Peyer's patch (tissue), 4 donors: ENCODE data around the gene ATP5PD. TPM values are rescaled to one million over a fixed set of nuclear protein-coding genes. Genes with fewer than 3 reads are reported as not detected.

Experiments used
- DNase-seq, 3 donors: peaks; one replicate each; pipeline ENCODE4 v3.0.0-alpha.2; 2017 to 2019
- H3K27ac ChIP-seq, 4 donors: fragments of 200-600 bp; sonication (generic); one replicate each; pipeline ENCODE4 v1.5.1; 2016 to 2019
- H3K27me3 ChIP-seq, 2 donors: fragments of 200-600 bp; sonication (generic); one replicate each; pipeline ENCODE4 v1.5.1; 2019
- H3K36me3 ChIP-seq, 3 donors: fragments of 200-600 bp; sonication (generic); one replicate each; pipeline ENCODE4 v1.5.1; 2016 to 2019
- H3K4me1 ChIP-seq, 4 donors: fragments of 200-600 bp; sonication (generic); one replicate each; pipeline ENCODE4 v1.5.1; 2016 to 2019
- H3K4me3 ChIP-seq, 4 donors: fragments of 200-600 bp; sonication (generic); 1 replicate in 3 of 4; 2 replicates in 1 of 4; pipeline ENCODE4 v1.5.1; 2016 to 2019; ENCODE audit warnings: mild to moderate bottlenecking in 1 of 4
- H3K9me3 ChIP-seq, 4 donors: fragments of 200-600 bp; sonication (generic); one replicate each; pipeline ENCODE4 v1.5.1; 2016 to 2019; ENCODE audit warnings: mild to moderate bottlenecking in 1 of 4
- POLR2A ChIP-seq, 2 donors: fragments of 450-650 bp; IDR thresholded peaks; one replicate each; pipeline ENCODE4 v1.5.1; 2017; ENCODE audit warnings: antibody characterized with exemption in 2 of 2, mild to moderate bottlenecking in 2 of 2, moderate library complexity in 2 of 2
- total RNA-seq, 4 donors: library from RNA; depleted of rRNA; stranded (reverse); fragments of >200 nt; gene quantifications; one replicate each; pipeline ENCODE4 v1.1.0, GENCODE V29; 2016
- TF ChIP-seq, protein P1 (sequence below), 6 experiments: fragments of 450-650 bp in 4 of 6; fragments of 200-600 bp in 2 of 6; sonication (generic) in 1 of 6; IDR thresholded peaks; one replicate each; pipeline ENCODE4 v1.5.1; 2017 to 2019; ENCODE audit warnings: antibody characterized with exemption in 6 of 6, mild to moderate bottlenecking in 3 of 6, moderate library complexity in 1 of 6

ATP5PD gene
- total RNA-seq, 4 donors from 2014 or later, result 202 to 302 (median 247) TPM

DNA sequence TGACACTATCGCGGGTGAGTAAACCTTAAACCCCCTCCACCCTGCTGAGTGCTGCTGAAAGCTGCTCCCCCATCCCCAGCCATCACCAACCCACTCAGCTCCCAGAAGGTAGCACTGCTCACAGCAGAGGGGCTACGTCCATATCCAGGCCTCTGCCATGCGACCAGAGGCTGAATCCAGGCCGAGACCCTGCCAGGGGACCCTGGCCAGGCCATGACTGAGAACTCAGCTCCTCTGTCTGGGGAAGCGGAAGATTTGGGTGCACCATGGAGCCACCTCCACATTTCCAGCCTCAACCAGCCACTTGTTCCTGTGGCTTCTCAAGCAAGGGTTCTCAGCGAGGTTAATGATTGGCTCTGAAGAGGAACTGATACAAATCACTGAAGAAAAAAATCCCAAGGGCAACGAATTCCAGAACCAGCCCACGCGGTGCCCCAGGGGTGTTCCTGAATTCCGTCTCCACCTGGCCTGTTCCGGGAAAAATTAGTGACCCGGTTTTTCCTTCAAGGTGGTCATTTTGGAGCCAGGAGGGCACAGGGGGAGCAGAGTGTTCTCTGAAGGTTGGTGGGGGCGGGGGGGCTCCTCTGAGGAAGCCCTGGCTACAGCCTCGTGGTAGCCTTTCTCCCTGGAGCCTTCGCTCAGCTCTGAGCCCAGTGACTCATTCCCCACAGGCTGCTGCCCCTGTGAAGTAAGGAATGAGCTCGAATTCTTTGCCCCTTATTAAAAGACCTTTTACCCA lies 31.7 kb upstream of the ATP5PD start:
- Histone ChIP-seq H3K9me3 (no peaks in the 10 kb centered on the region), H3K4me3 (peak overlapping the region in 1 of 4 donors; percentile 50)
- DNase-seq, result no peak

DNA sequence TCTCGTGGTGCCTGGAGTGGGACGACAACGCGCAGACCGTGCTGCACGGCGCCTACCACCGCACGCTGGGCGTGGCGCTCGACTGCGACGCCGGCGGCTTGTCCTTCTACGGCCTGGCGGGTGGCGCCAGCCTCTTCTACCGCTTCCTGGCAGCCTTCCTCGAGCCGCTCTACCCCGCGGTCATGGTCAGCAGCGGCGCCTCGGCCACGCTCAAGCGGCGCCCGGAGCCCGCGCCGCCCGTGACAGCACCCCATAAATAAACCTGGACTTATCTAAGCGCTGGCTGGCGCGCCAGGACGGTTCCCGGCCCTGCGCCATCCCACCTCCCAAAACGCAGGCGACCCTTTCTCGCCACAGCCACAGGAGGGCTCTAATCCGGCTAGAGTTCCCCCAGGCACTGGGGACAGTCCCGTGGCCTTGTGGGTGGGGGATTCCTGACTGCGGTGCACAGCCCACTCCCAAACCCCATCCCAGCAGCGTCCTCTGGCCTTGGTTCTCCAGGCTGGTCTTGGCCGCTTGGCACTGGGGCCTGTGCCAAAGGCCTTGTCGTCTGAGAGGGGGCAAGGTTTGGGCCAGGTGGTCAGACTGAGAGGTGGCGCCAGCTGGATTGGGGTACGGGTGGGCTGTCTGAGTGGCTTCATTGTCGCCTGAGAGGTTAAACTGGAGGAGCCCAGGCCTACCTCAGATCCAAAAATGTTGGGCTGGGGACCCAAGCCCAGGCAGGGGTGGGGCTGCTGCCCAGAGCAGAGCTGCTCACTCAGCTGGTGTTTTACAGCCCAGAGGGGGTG lies 30.9 kb upstream of the ATP5PD start:
- peak; percentile 54 to 84 (median 81) for DNase-seq
- Histone ChIP-seq H3K9me3 (no peaks in the 10 kb centered on the region), H3K36me3 (no peaks in the 10 kb centered on the region), H3K27ac (peak overlapping the region; percentile 67 to 83 (median 75)), H3K27me3 (no peaks in the 10 kb centered on the region), H3K4me1 (peaks cover 0 to 36% (median 26%) of the 10 kb centered on the region in 4 donors), H3K4me3 (peak overlapping the region; percentile 26 to 55 (median 50))
- no peak for TF ChIP-seq POLR2A (IDR thresholded peaks at IDR 0.05)
- TF ChIP-seq, protein P1, sequence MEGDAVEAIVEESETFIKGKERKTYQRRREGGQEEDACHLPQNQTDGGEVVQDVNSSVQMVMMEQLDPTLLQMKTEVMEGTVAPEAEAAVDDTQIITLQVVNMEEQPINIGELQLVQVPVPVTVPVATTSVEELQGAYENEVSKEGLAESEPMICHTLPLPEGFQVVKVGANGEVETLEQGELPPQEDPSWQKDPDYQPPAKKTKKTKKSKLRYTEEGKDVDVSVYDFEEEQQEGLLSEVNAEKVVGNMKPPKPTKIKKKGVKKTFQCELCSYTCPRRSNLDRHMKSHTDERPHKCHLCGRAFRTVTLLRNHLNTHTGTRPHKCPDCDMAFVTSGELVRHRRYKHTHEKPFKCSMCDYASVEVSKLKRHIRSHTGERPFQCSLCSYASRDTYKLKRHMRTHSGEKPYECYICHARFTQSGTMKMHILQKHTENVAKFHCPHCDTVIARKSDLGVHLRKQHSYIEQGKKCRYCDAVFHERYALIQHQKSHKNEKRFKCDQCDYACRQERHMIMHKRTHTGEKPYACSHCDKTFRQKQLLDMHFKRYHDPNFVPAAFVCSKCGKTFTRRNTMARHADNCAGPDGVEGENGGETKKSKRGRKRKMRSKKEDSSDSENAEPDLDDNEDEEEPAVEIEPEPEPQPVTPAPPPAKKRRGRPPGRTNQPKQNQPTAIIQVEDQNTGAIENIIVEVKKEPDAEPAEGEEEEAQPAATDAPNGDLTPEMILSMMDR (IDR thresholded peaks at IDR 0.05), result peak in 2 of 6 experiments; percentile 2 to 4

More for the DNA sequence above, 31.7 kb upstream of the ATP5PD start:
- peaks cover 0 to 36% (median 26%) of the 10 kb centered on the region in 4 donors for H3K4me1 ChIP-seq
- no peaks in the 10 kb centered on the region for H3K27me3 ChIP-seq
- TF ChIP-seq POLR2A (IDR thresholded peaks at IDR 0.05), result no peak
- TF ChIP-seq, protein P1 (IDR thresholded peaks at IDR 0.05), result no peak
- H3K27ac ChIP-seq, result peak overlapping the region; percentile 67 to 83 (median 75)
- H3K36me3 ChIP-seq, result no peaks in the 10 kb centered on the region

DNA sequence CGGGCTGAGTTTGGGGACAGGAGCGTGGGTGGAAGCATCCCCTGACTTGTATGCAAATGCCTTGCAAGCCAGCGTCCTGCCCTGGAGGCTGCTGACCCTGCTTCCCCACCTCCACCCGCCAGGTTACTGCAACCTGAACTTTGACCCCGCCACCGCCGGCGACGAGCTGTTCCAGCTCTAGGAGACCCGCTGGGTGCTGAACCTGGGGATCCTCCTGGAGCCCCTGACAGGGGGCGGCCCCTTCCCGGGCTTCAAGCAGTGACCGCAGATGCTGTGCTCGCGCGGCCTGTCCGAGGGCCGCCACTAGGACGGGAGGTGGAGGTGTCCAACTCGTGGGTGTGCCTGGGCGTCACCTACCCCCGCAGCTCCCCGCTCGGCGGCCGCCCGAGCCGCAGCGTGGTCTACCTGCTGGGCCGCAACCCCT lies 30.3 kb upstream of the ATP5PD start:
- Histone ChIP-seq H3K4me3 (peak overlapping the region; percentile 26 to 55 (median 50)), H3K36me3 (no peaks in the 10 kb centered on the region), H3K27me3 (no peaks in the 10 kb centered on the region), H3K27ac (peak overlapping the region; percentile 67 to 83 (median 75)), H3K9me3 (no peaks in the 10 kb centered on the region), H3K4me1 (peaks cover 0 to 36% (median 26%) of the 10 kb centered on the region in 4 donors)
- TF ChIP-seq POLR2A (IDR thresholded peaks at IDR 0.05), result peak in 1 of 2 donors; percentile 35
- TF ChIP-seq, protein P1 (IDR thresholded peaks at IDR 0.05), result peak in 3 of 6 experiments; percentile 35 to 37 (median 37)
- DNase-seq, result peak; percentile 53 to 86 (median 83)

DNA sequence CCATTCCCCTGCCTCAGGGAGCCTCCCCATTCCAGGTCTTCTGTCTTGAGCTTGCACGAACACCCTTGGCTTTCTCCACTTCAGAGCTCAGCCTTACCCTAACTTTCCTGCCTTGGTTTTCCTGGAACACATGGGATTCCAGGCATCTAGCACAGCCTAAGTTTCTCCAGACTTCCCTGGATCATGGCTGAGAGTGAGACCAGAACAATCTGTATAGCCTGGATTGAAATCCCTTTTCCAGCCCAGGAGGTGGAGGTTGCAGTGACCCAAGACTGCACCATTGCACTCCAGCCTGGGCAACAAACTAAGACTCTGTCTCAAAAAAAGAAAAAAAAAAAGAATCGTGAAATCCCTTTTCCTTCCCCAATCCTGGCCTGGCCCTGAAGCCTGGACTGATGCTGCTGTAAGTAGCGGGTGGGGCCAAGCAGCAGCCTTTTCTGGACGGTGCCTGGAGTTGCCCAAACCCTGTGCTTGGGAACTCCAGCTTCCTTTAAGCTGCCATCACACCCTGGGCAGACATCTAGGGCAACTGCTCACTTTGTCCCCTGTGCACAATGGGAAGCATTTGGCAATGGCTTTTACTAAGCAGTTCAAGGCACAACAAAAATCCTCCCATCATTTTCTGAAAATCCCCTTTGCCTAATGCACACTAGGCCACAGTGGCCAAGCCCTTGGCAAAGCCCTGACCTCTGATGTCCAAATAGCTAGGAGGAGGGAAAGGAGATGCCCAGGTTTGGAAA lies 29.0 kb upstream of the ATP5PD start:
- no peak overlapping the region for H3K27ac ChIP-seq
- no peaks in the 10 kb centered on the region for H3K27me3 ChIP-seq
- H3K9me3 ChIP-seq, result no peaks in the 10 kb centered on the region
- H3K4me3 ChIP-seq, result no peak overlapping the region
- peaks cover 0 to 36% (median 26%) of the 10 kb centered on the region in 4 donors for H3K4me1 ChIP-seq
- H3K36me3 ChIP-seq, result no peaks in the 10 kb centered on the region
- DNase-seq, result no peak
- TF ChIP-seq, protein P1 (IDR thresholded peaks at IDR 0.05), result no peak
- no peak for TF ChIP-seq POLR2A (IDR thresholded peaks at IDR 0.05)

DNA sequence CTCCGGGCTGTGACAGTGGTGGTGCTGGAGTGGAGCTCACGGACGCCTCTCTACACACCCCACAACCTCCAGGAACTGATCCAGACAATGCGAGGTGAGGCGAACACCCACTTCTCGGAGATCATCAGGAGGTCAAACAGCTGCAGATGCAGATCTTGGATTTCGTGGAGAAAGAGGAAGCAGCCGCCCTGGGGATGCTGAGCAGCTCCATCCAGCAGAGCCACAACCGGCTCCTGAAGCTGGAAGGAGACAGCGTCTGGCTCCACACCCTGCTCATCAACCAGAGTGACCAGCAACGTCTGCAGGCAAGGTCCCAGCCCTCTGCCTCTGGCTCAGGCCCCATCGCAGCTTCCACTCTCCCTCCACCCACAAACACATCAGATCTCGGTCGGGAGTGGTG lies 27.8 kb upstream of the ATP5PD start:
- TF ChIP-seq POLR2A (IDR thresholded peaks at IDR 0.05), result no peak
- TF ChIP-seq, protein P1 (IDR thresholded peaks at IDR 0.05), result no peak
- H3K4me1 ChIP-seq, result peaks cover 0 to 30% (median 24%) of the 10 kb centered on the region in 4 donors
- no peak overlapping the region for H3K4me3 ChIP-seq
- H3K9me3 ChIP-seq, result no peaks in the 10 kb centered on the region
- DNase-seq, result no peak
- H3K27ac ChIP-seq, result no peak overlapping the region
- no peaks in the 10 kb centered on the region for H3K36me3 ChIP-seq
- H3K27me3 ChIP-seq, result no peaks in the 10 kb centered on the region
